Neuronal stem cell (in vitro differentiated cells): ENCODE data around the gene STUB1.

Experiments
- DNase-seq: peaks from one replicate; pipeline ENCODE4 v3.0.0-alpha.2; 2013; ENCODE audit warnings: low spot score
- H2AFZ ChIP-seq: one replicate; pipeline ENCODE4 v1.6.1; 2013; ENCODE audit warnings: mild to moderate bottlenecking, low read length, inconsistent platforms
- H2AK5ac ChIP-seq: 2 replicates; pipeline ENCODE4 v1.6.1; 2013; ENCODE audit warnings: low read depth, mild to moderate bottlenecking, inconsistent platforms, low read length, moderate library complexity, mixed read lengths
- H2BK120ac ChIP-seq: 2 replicates; pipeline ENCODE4 v1.6.1; 2013; ENCODE audit warnings: low read depth, mild to moderate bottlenecking, inconsistent platforms, low read length, moderate library complexity, mixed read lengths
- H2BK12ac ChIP-seq: one replicate; pipeline ENCODE4 v1.6.1; 2013; ENCODE audit warnings: low read length, inconsistent platforms
- H2BK15ac ChIP-seq: 2 replicates; pipeline ENCODE4 v1.6.1; 2013; ENCODE audit warnings: mild to moderate bottlenecking, low read length, inconsistent platforms, mixed read lengths
- H2BK5ac ChIP-seq: one replicate; pipeline ENCODE4 v1.6.1; 2013; ENCODE audit warnings: inconsistent platforms, mild to moderate bottlenecking, low read length, moderate library complexity
- H3K14ac ChIP-seq: one replicate; pipeline ENCODE4 v1.6.1; 2013; ENCODE audit warnings: low read length, inconsistent platforms
- H3K18ac ChIP-seq: 2 replicates; pipeline ENCODE4 v1.6.1; 2013; ENCODE audit warnings: low read length, inconsistent platforms
- H3K23ac ChIP-seq: 2 replicates; pipeline ENCODE4 v1.6.1; 2013; ENCODE audit warnings: low read depth, mild to moderate bottlenecking, mixed read lengths, low read length, inconsistent platforms; ENCODE audit not compliant: poor library complexity
- H3K27ac ChIP-seq: replicated peaks from 3 replicates; pipeline ENCODE4 v1.5.1; 2013; ENCODE audit warnings: low read length, inconsistent platforms
- H3K27me3 ChIP-seq, 3 experiments: 2 replicates each; pipeline ENCODE4 v1.6.1; 2013; ENCODE audit warnings: low read length in 3 of 3, mild to moderate bottlenecking in 2 of 3, inconsistent platforms in 1 of 3, low read depth in 1 of 3, mixed read lengths in 1 of 3, moderate library complexity in 1 of 3; ENCODE audit not compliant: control insufficient read depth in 3 of 3, insufficient read depth in 3 of 3
- H3K36me3 ChIP-seq, 2 donors: replicated peaks in 1 of 2; 2 replicates each; pipeline ENCODE4 v1.6.1; 2013; ENCODE audit warnings: low read length in 2 of 2; ENCODE audit not compliant: control insufficient read depth in 2 of 2, insufficient read depth in 2 of 2
- H3K4ac ChIP-seq: 2 replicates; pipeline ENCODE4 v1.6.1; 2013; ENCODE audit warnings: inconsistent platforms, mild to moderate bottlenecking, low read length, moderate library complexity
- H3K4me1 ChIP-seq, 2 donors: 1 replicate in 1 of 2; 2 replicates in 1 of 2; pipeline ENCODE4 v1.6.1; 2013; ENCODE audit warnings: low read length in 2 of 2, low read depth in 1 of 2; ENCODE audit not compliant: control insufficient read depth in 2 of 2, insufficient read depth in 1 of 2
- H3K4me2 ChIP-seq: one replicate; pipeline ENCODE4 v1.6.1; 2013; ENCODE audit warnings: mild to moderate bottlenecking, low read length, inconsistent platforms; ENCODE audit not compliant: insufficient read depth, poor library complexity, severe bottlenecking
- H3K4me3 ChIP-seq, 2 donors: 2 replicates each; pipeline ENCODE4 v1.5.1; 2013; ENCODE audit warnings: low read length in 2 of 2, mild to moderate bottlenecking in 2 of 2, inconsistent platforms in 1 of 2, moderate library complexity in 1 of 2
- H3K79me1 ChIP-seq: one replicate; pipeline ENCODE4 v1.6.1; 2013; ENCODE audit warnings: low read depth, mild to moderate bottlenecking, inconsistent platforms, low read length, moderate library complexity
- H3K9ac ChIP-seq: one replicate; pipeline ENCODE4 v1.6.1; 2013; ENCODE audit warnings: mild to moderate bottlenecking, low read depth, low read length, inconsistent platforms; ENCODE audit not compliant: poor library complexity
- H3K9me3 ChIP-seq, 2 donors: replicated peaks in 1 of 2; 2 replicates each; pipeline versions ENCODE3 to v1.6.1; 2013; ENCODE audit warnings: low read length in 2 of 2, mild to moderate bottlenecking in 2 of 2, inconsistent platforms in 1 of 2, low read depth in 1 of 2, mixed read lengths in 1 of 2, moderate library complexity in 1 of 2; ENCODE audit not compliant: control insufficient read depth in 2 of 2, insufficient read depth in 1 of 2
- H4K8ac ChIP-seq: one replicate; pipeline ENCODE4 v1.6.1; 2013; ENCODE audit warnings: low read depth, mild to moderate bottlenecking, inconsistent platforms, low read length, moderate library complexity
- H4K91ac ChIP-seq: one replicate; pipeline ENCODE4 v1.6.1; 2013; ENCODE audit warnings: low read length, low read depth, mild to moderate bottlenecking, inconsistent platforms; ENCODE audit not compliant: poor library complexity
- WGBS, 2 donors: extraction: QIAGEN DNeasy Blood & Tissue Kit; methylation state at CpG; one replicate each; pipeline ENCODE4 v1.1.7; 2013; ENCODE audit warnings: missing lambda C conversion rate in 2 of 2, mixed read lengths in 1 of 2; ENCODE audit not compliant: insufficient read length in 2 of 2, insufficient replicate concordance in 1 of 2; ENCODE audit errors: extremely low coverage in 2 of 2; 5-methylcytosine and 5-hydroxymethylcytosine counted together

Gene STUB1

DNA sequence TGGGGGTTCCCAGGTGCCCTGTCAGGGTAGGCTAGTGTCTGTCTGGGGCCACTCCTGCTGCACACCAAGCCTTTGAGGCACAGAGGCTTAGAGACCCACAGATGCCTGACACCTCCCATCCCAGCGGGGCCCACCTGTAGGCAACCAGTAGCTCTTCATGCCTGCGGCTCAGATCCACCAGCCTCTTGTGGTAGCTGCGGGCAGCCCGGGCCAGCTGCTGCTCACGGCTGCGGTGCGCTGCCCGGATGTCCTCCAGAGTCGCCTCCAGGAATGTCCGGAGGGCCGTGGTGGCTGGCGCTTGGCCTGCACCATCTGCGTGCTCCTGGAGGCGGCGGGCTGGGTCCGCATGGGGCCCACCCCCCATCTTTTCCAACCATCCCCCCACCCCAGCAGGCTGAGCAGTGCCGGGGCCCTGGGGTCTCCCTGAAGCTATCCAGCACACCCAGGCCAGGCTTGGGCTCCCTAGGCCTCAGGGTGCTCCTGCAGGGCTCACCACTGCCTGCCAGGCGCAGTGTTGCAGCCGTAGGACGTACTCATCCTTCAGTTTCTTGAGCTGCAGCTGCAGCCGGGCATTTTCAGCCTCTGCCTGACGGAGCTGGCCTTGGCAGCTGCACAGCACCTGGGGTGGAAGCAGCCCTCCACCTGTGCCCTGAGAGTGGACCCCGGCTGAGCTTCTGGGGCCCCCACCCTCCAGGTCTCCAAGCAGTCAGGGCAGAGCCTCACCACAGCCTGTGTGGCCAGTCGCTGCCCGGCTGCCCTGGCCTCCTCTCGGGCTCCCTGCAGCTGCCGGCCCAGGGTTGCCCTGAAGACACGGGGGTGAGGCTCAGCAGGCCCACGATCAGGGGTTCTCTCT lies 44.2 kb downstream of the STUB1 start:
- Histone ChIP-seq H3K14ac (peak overlapping the region; percentile 38), H3K36me3 (peaks cover 2 to 4% of the 10 kb centered on the region in 2 donors), H3K27ac (no peak overlapping the region), H2AFZ (no peak overlapping the region), H3K4me2 (no peak overlapping the region), H3K4ac (no peak overlapping the region), H2BK5ac (peak overlapping the region; percentile 66), H2BK15ac (no peak overlapping the region), H4K91ac (no peak overlapping the region), H3K23ac (peak overlapping the region; percentile 80), H3K9ac (no peak overlapping the region), H3K27me3 (peaks cover 0 to 16% (median 0%) of the 10 kb centered on the region in 3 experiments), H3K4me3 (no peak overlapping the region), H3K9me3 (no peaks in the 10 kb centered on the region), H4K8ac (peak overlapping the region; percentile 65), H3K79me1 (peaks cover 13% of the 10 kb centered on the region), H3K4me1 (peaks cover 23% of the 10 kb centered on the region in 2 donors), H2BK120ac (no peak overlapping the region), H2AK5ac (peak overlapping the region; percentile 92), H2BK12ac (peak overlapping the region; percentile 30), H3K18ac (peak overlapping the region; percentile 17)
- WGBS, 2 donors = no CpG with 5 or more reads among the region's 29 CpGs
- no peak for DNase-seq

DNA sequence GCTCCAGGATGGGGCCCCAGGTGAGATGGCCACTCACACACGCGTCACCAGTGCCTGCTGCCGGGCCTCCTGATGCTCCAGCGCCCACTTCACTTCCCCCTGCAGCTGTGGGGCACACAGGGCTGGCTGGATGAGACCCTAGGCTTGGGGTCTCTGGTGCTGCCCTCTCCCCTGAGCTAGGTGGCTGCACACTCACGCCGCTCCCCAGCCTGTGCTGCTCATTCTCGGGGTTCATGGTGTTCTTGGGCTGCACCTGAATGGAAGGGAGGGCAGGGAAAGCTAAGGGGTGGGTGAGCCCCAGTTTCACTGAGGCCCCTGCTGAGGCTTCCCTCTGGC lies 44.8 kb downstream of the STUB1 start:
- H4K8ac ChIP-seq = peak overlapping the region; percentile 65
- H2AK5ac ChIP-seq = peak overlapping the region; percentile 92
- H2BK5ac ChIP-seq = peak overlapping the region; percentile 66
- no peak overlapping the region for H4K91ac ChIP-seq
- H3K27me3 ChIP-seq = peaks cover 0 to 16% (median 0%) of the 10 kb centered on the region in 3 experiments
- peak overlapping the region; percentile 80 for H3K23ac ChIP-seq
- H3K9me3 ChIP-seq = no peaks in the 10 kb centered on the region
- H2BK15ac ChIP-seq = peak overlapping the region; percentile 1
- no peak overlapping the region for H2BK120ac ChIP-seq
- no peak overlapping the region for H2AFZ ChIP-seq
- H3K4ac ChIP-seq = no peak overlapping the region
- H3K18ac ChIP-seq = peak overlapping the region; percentile 38
- no peak overlapping the region for H3K27ac ChIP-seq
- H3K79me1 ChIP-seq = peaks cover 10% of the 10 kb centered on the region
- no peak for DNase-seq
- H3K14ac ChIP-seq = no peak overlapping the region
- WGBS, 2 donors = no CpG with 5 or more reads among the region's 7 CpGs
- peak overlapping the region; percentile 30 for H2BK12ac ChIP-seq
- H3K4me2 ChIP-seq = no peak overlapping the region
- H3K36me3 ChIP-seq = peaks cover 2 to 4% of the 10 kb centered on the region in 2 donors
- peaks cover 17 to 18% of the 10 kb centered on the region in 2 donors for H3K4me1 ChIP-seq
- no peak overlapping the region for H3K4me3 ChIP-seq
- no peak overlapping the region for H3K9ac ChIP-seq

DNA sequence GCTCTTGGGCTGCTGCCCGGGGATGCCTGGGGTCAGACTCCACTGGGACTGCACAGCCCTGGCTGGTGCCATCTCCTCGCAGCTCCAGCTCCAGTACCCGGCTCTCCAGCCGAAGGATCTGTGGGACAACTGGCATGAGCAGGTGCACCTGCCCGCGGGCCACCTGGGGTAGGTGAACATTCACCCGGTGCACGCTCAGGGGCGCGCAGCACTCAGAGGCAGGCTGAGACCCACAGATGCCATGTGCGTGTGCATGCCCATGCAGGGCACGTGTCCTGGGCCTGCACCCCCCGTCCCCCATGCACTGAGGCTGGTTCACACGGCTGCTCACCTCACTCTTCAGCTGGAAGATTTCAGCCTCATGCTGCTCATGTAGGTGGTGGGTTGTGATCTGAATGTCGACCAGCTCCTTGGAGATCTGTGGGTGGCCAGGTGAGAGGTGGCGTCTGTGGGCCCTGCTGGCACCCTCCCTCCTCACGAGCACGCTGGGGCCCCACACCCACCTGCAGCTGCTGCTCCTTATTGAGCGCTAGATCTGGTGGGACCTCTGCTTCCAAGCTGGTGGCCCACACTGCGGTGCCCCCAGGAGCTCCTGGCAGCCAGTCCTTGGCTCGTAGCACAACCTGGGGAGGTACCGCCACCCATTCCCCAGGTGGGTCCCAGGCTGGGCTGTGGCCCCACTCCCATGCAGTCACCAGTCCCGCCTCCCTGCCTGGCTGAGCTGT lies 45.4 kb downstream of the STUB1 start:
- H3K79me1 ChIP-seq = peaks cover 8% of the 10 kb centered on the region
- no peaks in the 10 kb centered on the region for H3K9me3 ChIP-seq
- H2BK12ac ChIP-seq = peak overlapping the region; percentile 58
- H3K27me3 ChIP-seq = peaks cover 0 to 16% (median 0%) of the 10 kb centered on the region in 3 experiments
- peak overlapping the region; percentile 0 for H2AK5ac ChIP-seq
- peak overlapping the region; percentile 29 for H2BK5ac ChIP-seq
- no peak overlapping the region for H2AFZ ChIP-seq
- no peak overlapping the region for H3K14ac ChIP-seq
- no peak overlapping the region for H3K4me2 ChIP-seq
- no CpG with 5 or more reads among the region's 23 CpGs for WGBS, 2 donors
- peaks cover 14 to 15% of the 10 kb centered on the region in 2 donors for H3K4me1 ChIP-seq
- peak overlapping the region; percentile 23 for H4K8ac ChIP-seq
- H3K23ac ChIP-seq = peak overlapping the region; percentile 25
- no peak for DNase-seq
- H3K9ac ChIP-seq = no peak overlapping the region
- no peak overlapping the region for H2BK120ac ChIP-seq
- H3K4me3 ChIP-seq = peak overlapping the region in 1 of 2 donors; percentile 28
- peak overlapping the region; percentile 41 for H3K4ac ChIP-seq
- H3K36me3 ChIP-seq = peaks cover 2 to 7% of the 10 kb centered on the region in 2 donors
- H4K91ac ChIP-seq = peak overlapping the region; percentile 53
- no peak overlapping the region for H3K27ac ChIP-seq
- H3K18ac ChIP-seq = peak overlapping the region; percentile 4
- H2BK15ac ChIP-seq = peak overlapping the region; percentile 1

- Histone ChIP-seq H2BK15ac (peak overlapping the region; percentile 1), H2BK12ac (no peak overlapping the region), H4K91ac (no peak overlapping the region), H3K36me3 (peaks cover 4 to 7% of the 10 kb centered on the region in 2 donors), H3K79me1 (peaks cover 5% of the 10 kb centered on the region), H3K14ac (peak overlapping the region; percentile 58), H3K4me3 (no peak overlapping the region), H3K4me1 (peaks cover 14 to 15% of the 10 kb centered on the region in 2 donors), H2BK120ac (peak overlapping the region; percentile 83), H3K23ac (peak overlapping the region; percentile 25), H2BK5ac (no peak overlapping the region), H2AFZ (no peak overlapping the region), H3K27ac (peak overlapping the region; percentile 16), H3K9ac (peak overlapping the region; percentile 79), H3K9me3 (no peaks in the 10 kb centered on the region), H3K4ac (peak overlapping the region; percentile 57), H3K18ac (peak overlapping the region; percentile 97), H3K4me2 (no peak overlapping the region), H4K8ac (no peak overlapping the region), H2AK5ac (peak overlapping the region; percentile 88), H3K27me3 (peaks cover 0 to 16% (median 0%) of the 10 kb centered on the region in 3 experiments)
- no CpG with 5 or more reads among the region's 9 CpGs for WGBS, 2 donors
- DNase-seq = no peak
Measured at GRCh38 chr16:726188-726437, 45.9 kb downstream of the STUB1 start.
